HG03521 (cell line): ENCODE measurements around the gene BAIAP2L1.

ENCODE experiments used
- ATAC-seq: cut with Tn5 transposase; IDR thresholded peaks from one replicate; pipeline ENCODE4 v1.9.1; 2021; ENCODE audit warnings: mild to moderate bottlenecking, moderate library complexity; ENCODE audit not compliant: unreplicated experiment

BAIAP2L1 gene

DNA sequence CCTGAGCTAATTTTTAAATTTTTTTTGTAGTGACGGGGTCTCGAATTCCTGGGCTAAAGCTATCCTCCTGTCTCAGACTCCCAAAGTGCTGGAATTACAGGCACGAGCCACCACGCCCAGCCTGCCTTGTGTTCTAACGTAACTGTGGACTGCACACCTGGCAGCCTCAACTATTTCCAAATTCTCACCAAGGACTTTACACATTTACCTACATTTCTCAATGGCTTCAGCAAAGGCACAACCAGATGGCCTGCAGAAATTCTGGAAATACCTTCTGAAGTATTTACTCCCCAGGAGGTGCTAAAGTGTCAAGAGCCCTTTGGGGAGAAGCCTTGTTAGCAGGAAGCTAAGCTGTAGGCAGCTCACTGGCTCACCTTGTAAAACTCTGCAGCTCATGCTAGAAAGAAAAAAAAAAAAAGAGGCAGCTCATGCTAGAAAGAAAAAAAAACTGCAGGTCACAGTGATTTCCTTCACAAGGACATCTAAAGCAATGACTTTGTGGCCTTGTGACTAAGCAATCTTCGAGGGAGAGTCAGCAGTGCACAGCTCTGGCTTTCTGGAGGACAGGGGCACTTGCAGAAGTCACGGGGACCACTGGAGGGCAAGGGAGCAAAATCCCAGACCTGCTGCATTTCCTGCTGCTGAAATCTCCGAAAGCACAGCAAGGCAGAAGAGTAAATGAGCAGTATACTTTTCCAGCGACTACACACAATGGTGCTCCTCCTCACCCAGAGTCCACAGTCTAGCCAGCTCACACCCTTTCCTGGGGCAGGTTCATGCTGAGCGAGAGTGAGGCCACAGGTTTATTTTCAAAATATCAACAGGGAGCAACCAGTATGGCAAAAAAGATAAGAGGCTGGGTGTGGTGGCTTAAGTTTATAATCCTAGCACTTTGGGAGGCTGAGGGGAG is 40.4 kb downstream of the BAIAP2L1 start:
- ATAC-seq, result no peak

DNA sequence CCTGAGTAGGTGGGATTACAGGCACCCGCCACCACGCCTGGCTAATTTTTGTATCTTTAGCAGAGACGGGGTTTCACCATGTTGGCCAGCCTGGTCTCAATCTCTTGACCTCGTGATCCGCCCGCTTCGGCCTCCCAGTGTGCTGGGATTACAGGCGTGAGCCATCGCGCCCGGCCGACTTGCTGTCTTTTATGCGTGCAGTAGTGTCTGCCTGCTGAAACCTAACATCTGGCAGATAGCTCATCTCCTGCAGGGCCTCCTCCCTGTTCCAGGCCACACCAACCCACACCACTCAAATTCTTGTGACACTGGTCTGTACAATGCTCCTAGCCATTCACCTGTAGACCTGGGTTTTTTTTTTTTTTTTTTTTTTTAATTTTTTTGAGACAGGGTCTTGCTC is 41.5 kb downstream of the BAIAP2L1 start:
- no peak for ATAC-seq

DNA sequence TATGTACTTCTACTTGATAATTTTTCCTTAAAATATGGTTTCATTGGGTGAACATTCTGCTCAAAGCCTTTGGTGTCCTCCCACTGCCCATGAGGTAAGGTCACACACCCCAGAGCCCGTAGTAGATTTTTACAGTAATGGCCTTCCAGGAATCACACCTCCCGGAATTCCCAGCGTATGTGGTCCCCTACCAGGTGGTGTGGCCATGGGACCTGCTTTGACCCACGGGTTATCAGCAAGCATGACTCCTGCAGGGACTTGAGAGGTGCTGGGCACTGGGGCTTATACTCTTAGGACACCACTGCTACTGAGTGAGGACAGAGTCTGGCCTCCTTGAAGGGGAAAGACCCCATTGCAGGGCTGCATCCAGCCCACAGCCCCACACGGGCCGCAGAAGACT is 42.2 kb downstream of the BAIAP2L1 start:
- no peak for ATAC-seq

DNA sequence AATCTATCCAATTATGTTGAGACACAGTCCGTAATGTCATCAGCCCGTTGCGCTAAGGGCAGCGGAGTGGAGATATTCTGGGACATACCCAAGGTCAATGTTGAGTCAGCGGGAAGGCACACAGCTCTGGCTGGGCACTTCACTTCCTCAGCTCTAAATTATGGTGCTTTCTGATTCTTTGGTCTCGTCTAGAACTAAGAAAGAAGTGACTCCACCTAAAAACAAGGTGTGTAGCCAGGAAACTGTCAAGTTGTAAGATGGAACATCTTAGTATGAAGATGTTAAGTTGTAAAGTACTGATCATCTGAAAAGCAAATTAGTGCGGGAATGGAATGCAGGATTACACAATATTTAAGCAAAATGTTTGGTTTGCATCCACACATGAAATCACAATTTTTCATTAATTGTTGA is 43.1 kb downstream of the BAIAP2L1 start:
- ATAC-seq, result no peak

DNA sequence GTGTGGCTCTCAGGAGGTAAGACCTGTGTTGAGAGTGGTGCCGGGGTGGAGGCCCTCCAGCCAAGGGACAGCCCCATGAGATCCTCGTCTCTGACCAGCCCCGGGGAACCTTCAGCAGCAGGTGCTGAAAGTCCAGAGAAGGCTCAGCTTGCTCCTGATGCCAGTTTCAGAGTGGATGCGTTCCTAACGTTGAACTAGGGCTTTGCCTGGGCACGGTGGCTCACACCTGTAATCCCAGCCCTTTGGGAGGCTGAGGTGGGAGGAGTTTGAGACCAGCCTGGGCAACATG is 45.7 kb downstream of the BAIAP2L1 start:
- no peak for ATAC-seq

DNA sequence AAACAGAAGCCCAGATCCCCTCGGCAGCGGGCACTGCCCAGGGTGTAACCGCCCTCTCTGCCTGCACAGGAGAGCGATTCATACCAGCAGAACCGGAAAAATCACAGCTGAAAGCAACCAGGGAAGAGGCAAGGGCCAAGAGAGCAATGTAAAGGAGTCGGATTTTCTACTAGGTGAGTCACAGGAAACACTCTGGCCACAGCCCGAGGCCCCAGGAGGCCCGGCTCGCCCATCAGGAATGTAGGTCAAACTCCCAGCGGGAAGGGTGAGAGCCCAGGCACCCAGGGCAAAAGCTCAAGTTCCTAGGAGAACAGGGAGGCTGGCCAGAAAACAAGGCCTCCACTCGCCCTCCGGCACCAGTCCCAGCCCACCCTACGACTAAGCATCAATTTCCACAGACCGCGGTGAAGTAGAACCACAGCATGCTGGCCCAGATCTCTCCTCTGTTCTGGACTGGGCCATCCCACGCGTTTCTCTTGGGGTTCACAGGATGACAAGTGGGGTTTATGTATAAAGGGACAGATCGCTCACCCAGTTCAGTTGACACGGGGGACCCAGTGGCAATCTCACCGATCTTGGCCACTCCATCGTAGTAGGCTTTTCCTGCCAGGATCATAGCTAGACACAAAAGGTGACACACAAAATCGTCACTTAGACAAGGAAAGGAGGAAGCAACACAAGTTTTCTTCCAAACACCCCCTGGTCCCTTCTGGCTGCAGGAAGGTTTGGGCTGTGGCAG is 46.2 kb downstream of the BAIAP2L1 start:
- ATAC-seq, result no peak

DNA sequence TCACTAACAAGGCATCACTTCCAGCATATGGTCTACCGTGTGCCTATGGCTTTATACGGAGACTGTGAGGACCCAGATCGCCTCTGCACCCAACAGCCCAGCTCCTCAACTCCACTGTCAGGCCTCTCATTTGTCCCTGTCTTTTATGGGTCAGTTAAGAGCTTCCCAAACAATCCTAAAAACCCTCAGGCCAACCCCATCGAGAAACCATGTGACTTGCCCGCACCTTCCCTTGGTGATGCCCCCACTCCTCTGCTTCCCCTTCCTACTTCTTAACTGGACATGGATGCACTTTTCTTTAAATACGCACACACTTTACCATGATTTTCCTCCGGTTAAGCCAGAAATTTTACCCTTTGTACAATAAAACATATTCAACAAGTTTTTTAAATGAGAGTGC is 46.8 kb downstream of the BAIAP2L1 start:
- ATAC-seq, result no peak

DNA sequence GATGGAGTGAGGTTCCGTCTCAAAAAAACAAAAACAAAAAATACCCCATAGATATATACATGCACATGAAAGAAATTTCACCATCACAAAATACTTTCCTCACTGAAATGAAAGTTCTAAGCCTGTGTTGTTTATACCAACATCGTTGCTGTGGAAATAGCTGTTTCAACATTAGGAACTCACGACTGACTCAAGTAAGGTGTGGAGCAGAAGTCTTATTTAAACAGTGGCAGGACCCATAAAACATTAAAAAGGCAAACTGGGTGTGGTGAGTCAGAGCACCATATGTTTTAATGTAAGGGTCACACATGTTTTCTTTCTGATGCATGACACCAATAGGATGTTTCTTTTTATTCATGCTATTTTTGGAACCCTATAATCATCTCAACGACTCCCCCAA is 48.3 kb downstream of the BAIAP2L1 start:
- no peak for ATAC-seq

DNA sequence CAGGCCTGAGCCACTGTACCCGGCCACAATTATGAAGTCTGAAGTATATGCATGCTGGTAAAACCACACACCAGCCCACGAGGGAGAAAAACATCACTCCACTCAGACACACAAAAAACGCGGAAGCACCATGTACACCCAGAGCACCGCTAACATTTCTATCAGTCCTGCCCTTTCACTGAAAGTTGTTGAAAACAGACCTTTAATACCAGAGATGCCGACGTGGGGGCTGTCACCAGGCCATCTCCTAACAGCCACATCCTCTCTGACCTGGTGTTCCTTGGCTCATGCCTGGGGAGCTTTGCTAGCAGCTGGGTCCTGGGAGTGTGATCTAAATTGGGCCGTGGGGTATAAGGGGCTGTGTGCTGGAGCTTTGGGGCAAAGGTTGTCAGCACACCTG is 49.8 kb downstream of the BAIAP2L1 start:
- no peak for ATAC-seq

DNA sequence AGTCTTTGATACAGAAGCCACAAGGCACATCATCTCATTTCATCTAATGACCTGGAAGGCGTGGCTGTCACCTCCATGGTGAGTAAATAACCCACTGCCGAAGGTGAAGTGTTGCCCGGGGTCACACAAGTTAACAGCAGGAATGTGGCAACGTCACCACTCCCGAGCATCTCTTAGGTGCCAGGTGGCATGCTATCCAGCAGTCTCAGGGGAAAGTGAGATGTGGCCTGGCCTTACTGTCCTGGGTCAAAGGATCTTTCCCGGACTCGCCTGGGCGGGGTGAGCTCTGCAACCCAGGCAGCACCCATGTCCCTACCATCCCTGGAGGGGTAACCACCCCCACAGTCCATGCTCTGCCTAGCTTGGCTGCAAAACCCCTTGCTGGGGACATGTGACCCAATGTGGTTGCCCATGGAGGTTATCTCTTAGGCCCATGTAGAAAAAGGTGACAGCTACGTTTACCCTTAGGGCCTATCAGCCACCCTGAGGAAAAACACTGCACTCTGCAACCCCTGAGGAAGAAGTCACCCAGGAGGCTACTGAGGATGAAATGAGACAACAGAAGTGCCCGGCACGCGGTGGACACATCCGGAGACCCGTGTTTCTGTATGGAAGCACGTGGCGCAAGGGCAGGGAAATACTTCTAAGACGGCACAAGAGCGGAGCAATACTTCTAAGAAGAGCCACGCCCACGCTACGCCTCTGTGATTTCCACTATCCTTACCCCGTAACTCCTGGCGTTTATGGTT is 52.0 kb downstream of the BAIAP2L1 start:
- ATAC-seq, result no peak

DNA sequence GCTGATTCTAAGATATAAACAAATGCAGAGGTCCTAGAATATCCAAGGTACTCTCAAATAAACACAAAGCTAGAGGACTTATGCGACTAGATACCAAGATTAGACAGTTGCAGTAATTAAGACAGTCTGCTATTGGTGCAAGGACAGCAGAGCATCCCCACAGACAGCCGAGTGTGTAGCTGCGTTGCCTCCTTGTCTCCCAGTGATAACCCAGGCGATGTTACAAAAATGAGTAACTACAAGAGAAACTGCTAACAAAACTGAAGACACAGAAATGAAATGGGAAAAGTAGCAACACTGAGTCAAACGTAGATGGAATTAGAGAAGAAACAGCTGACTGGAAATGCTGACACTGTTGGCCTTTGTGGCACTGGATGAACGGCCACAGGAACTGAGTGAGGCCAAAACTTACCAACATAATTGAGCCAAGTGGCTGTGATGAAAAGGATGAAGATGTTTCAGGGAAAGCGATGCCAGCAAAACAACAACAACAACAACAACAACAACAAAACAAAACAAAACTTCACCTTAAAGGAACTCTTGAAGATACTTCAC is 54.3 kb downstream of the BAIAP2L1 start:
- no peak for ATAC-seq

DNA sequence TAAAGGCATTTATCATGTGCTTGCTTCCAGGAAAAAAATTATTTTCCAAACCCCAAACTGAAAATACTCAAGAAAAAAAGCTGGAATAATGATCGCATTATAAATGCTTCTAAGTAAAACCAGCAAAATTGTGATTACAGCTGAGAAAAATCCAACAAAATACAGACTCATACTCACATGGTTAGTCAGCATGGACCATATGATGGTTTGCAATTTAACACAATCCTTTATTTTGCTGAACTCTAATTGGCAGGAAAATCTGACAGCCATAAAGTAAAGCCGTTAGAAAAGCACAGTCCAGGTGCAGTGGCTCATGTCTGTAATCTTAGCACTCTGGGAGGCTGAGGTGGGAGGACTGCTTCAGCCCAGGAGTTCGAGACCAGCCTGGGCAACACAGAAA is 59.8 kb downstream of the BAIAP2L1 start:
- ATAC-seq, result no peak

DNA sequence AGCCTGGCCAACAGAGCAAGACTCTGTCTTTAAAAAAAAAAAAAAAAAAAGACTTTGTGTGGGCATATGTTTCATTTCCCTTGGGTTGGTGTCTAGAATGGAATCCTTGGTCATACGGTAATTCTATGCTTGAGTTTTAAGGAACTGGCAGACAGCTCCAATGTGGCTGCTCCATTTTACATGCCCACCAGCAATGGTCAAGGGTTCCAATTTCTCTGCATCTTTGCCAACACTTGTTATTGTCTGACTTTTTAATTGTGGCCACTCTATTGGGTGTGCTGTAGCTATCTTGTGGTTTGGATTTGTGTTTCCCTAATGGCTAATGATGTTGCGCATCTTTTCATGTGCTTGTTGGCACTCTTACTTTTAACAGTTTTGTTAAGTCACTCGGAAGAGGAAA is 61.8 kb downstream of the BAIAP2L1 start:
- ATAC-seq, result no peak

DNA sequence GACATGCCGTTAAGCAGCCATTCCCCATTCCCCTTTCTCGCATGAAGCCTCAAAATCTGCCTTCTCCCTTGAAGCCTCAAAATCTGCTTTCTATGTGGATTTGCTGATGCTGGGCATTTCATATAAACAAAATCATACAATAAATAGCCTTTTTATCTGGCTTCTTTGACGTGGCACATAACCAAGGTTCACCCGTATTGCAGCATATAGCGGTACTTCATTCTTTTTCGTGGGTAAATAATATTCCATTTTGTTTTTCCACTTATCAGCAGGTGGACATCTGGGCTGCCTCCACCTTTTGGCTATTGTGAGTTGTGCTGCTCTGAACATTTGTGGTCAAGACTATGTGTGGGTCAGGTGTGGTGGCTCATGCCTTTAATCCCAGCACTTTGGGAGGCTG is 62.4 kb downstream of the BAIAP2L1 start:
- ATAC-seq, result no peak

DNA sequence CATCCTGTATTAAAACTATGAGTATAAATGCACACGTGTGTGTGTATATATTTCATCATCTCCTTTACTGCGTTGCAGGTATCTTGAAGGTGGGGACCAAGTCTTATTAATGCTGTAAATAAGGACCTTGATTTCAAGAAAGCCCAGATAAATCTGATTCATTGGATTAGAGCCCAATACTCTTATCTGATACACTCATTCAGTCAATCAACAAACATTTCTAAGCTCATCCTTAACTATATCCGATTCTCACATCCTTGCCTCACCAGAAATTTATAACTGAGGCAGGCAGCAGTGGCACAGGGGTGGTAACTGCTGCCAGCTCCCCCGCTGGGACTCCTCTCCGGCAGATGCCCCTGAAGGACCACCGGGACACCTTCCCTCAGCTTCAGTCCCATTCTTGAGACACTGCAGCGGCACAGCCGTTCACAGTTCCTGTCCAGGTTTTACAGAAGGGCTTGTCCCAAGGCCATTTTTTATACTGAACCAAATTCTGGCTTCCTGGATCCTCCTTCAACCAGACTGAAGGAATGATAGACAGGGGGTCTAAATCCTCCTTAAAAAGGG is 65.4 kb downstream of the BAIAP2L1 start:
- ATAC-seq, result no peak

DNA sequence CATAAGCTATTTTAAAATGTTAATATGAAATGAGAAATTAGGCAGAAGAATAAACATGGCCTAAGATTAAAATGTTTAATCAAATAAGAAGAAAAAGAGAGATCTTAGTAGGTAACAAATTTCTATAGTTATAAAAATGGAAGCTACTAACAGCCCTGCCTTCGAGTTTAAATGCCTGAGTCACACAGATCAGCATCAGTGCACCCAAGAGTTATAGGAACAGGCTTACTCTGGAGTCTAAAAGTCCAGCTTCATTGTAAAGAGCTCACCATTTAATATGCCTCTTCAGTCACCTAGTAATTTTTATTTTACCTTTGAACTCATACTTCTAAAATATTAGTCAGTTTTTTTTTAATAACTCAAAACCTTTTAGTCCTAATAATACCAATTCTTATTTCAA is 66.8 kb downstream of the BAIAP2L1 start:
- ATAC-seq, result no peak

DNA sequence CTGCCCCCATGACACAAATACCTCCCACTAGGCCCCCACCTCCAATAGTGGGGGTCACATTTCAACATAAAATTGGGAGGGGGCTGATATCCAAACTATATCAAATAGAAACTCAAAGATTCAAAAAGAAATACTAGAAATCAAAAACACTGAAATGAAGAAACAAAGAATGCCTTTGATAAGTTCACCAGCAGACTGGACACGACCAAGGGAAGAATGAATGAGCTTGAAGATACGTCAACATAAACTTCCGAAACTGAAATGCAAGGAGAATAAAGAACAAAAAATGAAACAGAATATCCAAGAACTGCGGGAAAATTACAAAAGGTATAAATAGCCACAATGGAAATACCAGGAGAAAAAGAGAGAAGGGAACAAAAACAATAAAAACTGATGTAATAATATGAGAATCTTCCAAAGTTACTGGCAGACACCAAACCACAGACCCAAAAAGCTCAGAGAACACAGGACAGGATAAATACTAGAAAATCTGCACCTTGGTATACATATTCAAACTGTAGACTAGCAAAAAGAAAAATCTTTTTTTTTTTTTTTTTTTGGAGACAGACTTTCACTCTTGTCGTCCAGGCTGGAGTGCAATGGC is 69.9 kb downstream of the BAIAP2L1 start:
- ATAC-seq, result no peak

DNA sequence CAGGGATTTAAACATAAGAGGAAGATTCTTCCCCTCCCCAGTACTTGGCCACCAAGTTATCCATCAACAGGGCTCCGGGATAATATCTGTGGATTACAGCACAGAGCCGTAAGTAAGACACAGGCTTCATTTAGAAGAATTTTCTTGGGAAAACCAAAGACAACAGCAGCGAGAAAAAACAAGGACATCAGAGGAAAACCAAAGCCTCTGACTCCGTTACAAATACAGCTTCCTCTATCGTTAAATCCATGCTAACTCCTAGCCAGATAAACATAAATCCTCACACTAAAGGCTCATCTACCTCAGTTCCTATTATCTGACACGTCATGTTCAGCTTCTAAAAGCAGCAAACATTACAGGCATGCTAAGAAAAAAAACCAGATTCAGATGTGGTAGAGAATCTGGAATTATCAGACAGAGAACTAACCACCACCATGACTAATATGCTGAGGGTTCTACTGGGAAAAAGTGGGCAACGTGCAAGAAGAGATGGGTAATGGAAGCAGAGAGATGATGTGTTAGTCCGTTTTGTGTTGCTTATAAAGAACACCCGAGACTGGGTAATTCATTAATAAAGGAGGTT is 71.0 kb downstream of the BAIAP2L1 start:
- no peak for ATAC-seq

DNA sequence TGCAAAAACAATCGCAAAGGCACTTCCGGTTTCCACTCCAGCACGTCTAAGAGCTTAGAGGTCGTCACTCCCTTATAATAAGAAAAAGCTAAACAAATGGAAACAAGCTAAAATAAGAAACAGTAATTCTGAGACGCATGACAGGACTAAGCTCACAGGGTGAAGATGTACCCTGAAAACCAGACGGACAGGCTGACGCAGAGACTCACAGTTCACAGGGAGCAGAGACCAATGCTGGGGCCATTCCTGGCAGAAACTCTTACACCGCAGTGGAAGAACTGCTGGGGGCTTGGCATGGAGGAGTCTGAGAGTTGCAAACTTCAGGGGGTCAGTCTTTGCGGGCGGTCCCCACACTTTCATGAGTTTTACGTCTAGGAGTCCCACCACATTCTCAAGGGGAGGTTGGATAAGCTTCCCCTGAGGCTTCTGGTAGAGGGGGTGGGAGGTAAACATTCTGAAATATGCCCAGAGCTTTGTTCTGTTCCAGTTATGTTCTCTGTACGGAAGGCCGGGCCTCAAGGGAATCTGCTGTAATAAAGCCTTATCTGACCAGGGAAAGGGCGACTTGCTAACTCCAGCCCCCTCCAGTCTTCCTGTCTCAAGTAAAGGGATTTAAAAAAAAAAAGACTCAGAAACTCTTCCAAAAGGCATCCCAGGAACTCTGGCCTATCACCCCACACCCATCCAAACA is 71.6 kb downstream of the BAIAP2L1 start:
- no peak for ATAC-seq

DNA sequence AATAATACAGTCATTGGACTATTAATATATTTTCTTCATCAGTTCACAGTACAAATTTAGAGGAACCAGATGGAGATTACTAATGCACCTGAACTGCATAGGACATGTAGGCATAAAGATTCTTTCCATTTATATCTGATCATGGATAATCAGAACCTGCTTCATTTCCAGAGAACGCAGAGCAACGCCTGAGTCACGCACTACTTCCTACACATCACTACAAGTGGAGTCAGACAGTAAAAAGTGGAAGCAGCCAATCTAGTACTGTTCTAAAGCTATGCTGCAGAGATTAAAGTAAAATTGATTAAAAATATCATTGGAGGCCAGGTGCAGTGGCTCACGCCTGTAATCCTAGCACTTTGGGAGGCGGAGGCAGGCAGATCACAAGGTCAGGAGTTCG is 76.1 kb downstream of the BAIAP2L1 start:
- no peak for ATAC-seq
